Central memory CD8-positive, alpha-beta T cell (primary cell): ENCODE measurements around the gene CCDC60.

ENCODE experiments used
- ATAC-seq: fragments of 150-1000 bp; cut with Tn5 transposase; replicated peaks from 2 replicates; pipeline ENCODE4 v1.10.0; 2022; ENCODE audit warnings: mild to moderate bottlenecking, moderate FRiP score, moderate number of reproducible peaks; ENCODE audit not compliant: poor library complexity, severe bottlenecking; ENCODE audit errors: extremely low read depth
- DNase-seq, 2 donors: peaks; one replicate each; pipeline ENCODE4 v3.0.0; 2021; ENCODE audit warnings: low spot score in 2 of 2
- H3K27ac Mint-ChIP-seq: one replicate; pipeline ENCODE4 v1.8.0; 2022; ENCODE audit warnings: low read depth, mild to moderate bottlenecking, moderate library complexity, mixed read lengths
- H3K27me3 Mint-ChIP-seq: one replicate; pipeline ENCODE4 v1.8.0; 2022; ENCODE audit warnings: mixed read lengths
- H3K36me3 Mint-ChIP-seq: one replicate; pipeline ENCODE4 v1.8.0; 2022; ENCODE audit warnings: mild to moderate bottlenecking, moderate library complexity, mixed read lengths; ENCODE audit not compliant: insufficient read depth
- H3K4me1 Mint-ChIP-seq: one replicate; pipeline ENCODE4 v1.8.0; 2022; ENCODE audit warnings: mixed read lengths
- H3K4me3 Mint-ChIP-seq: one replicate; pipeline ENCODE4 v1.8.0; 2022; ENCODE audit warnings: mild to moderate bottlenecking, moderate library complexity, mixed read lengths
- H3K9me3 Mint-ChIP-seq: one replicate; pipeline ENCODE4 v1.8.0; 2022; ENCODE audit warnings: mixed read lengths

The CCDC60 gene

GRCh38 chr12:119406308-119406707 lies 71.8 kb downstream of the CCDC60 start:
- H3K9me3 Mint-ChIP-seq: no peaks in the 10 kb centered on the region
- H3K4me1 Mint-ChIP-seq: no peaks in the 10 kb centered on the region
- ATAC-seq: no peak
- H3K36me3 Mint-ChIP-seq: no peaks in the 10 kb centered on the region
- no peak overlapping the region for H3K4me3 Mint-ChIP-seq
- H3K27me3 Mint-ChIP-seq: peaks cover 66% of the 10 kb centered on the region
- H3K27ac Mint-ChIP-seq: no peak overlapping the region
- no peak for DNase-seq

- H3K4me1 Mint-ChIP-seq: no peaks in the 10 kb centered on the region
- no peak overlapping the region for H3K27ac Mint-ChIP-seq
- H3K9me3 Mint-ChIP-seq: no peaks in the 10 kb centered on the region
- no peak for DNase-seq
- peaks cover 63% of the 10 kb centered on the region for H3K27me3 Mint-ChIP-seq
- H3K4me3 Mint-ChIP-seq: no peak overlapping the region
- ATAC-seq: no peak
- H3K36me3 Mint-ChIP-seq: no peaks in the 10 kb centered on the region
Observed at GRCh38 chr12:119406811-119407210, 72.3 kb downstream of the CCDC60 start.

- Mint-ChIP-seq H3K27me3 (peaks cover 62% of the 10 kb centered on the region), H3K27ac (no peak overlapping the region), H3K4me3 (no peak overlapping the region), H3K4me1 (peaks cover 9% of the 10 kb centered on the region), H3K9me3 (no peaks in the 10 kb centered on the region), H3K36me3 (no peaks in the 10 kb centered on the region)
- ATAC-seq (no peak), DNase-seq (no peak)
Observed at GRCh38 chr12:119409043-119409442, 74.5 kb downstream of the CCDC60 start.

GRCh38 chr12:119410396-119410795 lies 75.9 kb downstream of the CCDC60 start:
- no peaks in the 10 kb centered on the region for H3K36me3 Mint-ChIP-seq
- H3K27me3 Mint-ChIP-seq: peaks cover 62% of the 10 kb centered on the region
- DNase-seq: no peak
- no peaks in the 10 kb centered on the region for H3K9me3 Mint-ChIP-seq
- H3K4me1 Mint-ChIP-seq: peaks cover 9% of the 10 kb centered on the region
- no peak overlapping the region for H3K4me3 Mint-ChIP-seq
- H3K27ac Mint-ChIP-seq: no peak overlapping the region
- ATAC-seq: no peak

- ATAC-seq (no peak), DNase-seq (no peak)
- Mint-ChIP-seq H3K27me3 (peaks cover 51% of the 10 kb centered on the region), H3K4me1 (peaks cover 9% of the 10 kb centered on the region), H3K9me3 (no peaks in the 10 kb centered on the region), H3K4me3 (no peak overlapping the region), H3K36me3 (no peaks in the 10 kb centered on the region), H3K27ac (no peak overlapping the region)
Observed at GRCh38 chr12:119412306-119412705, 77.8 kb downstream of the CCDC60 start.

GRCh38 chr12:119412811-119413794 lies 78.6 kb downstream of the CCDC60 start:
- Mint-ChIP-seq H3K27ac (no peak overlapping the region), H3K9me3 (no peaks in the 10 kb centered on the region), H3K36me3 (no peaks in the 10 kb centered on the region), H3K4me3 (no peak overlapping the region), H3K27me3 (peaks cover 51% of the 10 kb centered on the region), H3K4me1 (peaks cover 9% of the 10 kb centered on the region)
- DNase-seq: no peak
- ATAC-seq: no peak

- H3K27ac Mint-ChIP-seq: no peak overlapping the region
- no peaks in the 10 kb centered on the region for H3K36me3 Mint-ChIP-seq
- H3K4me3 Mint-ChIP-seq: no peak overlapping the region
- peaks cover 57% of the 10 kb centered on the region for H3K27me3 Mint-ChIP-seq
- ATAC-seq: no peak
- H3K4me1 Mint-ChIP-seq: peaks cover 9% of the 10 kb centered on the region
- H3K9me3 Mint-ChIP-seq: no peaks in the 10 kb centered on the region
- no peak for DNase-seq
Observed at GRCh38 chr12:119415714-119416113, 81.2 kb downstream of the CCDC60 start.

- Mint-ChIP-seq H3K9me3 (peaks cover 4% of the 10 kb centered on the region), H3K4me1 (peaks cover 9% of the 10 kb centered on the region), H3K4me3 (no peak overlapping the region), H3K36me3 (no peaks in the 10 kb centered on the region), H3K27me3 (peaks cover 60% of the 10 kb centered on the region), H3K27ac (no peak overlapping the region)
- no peak for DNase-seq
- ATAC-seq: no peak
Observed at GRCh38 chr12:119417440-119417839, 82.9 kb downstream of the CCDC60 start.

- peaks cover 42% of the 10 kb centered on the region for H3K27me3 Mint-ChIP-seq
- no peaks in the 10 kb centered on the region for H3K36me3 Mint-ChIP-seq
- DNase-seq (no peak), ATAC-seq (no peak)
- no peak overlapping the region for H3K27ac Mint-ChIP-seq
- H3K4me1 Mint-ChIP-seq: no peaks in the 10 kb centered on the region
- peaks cover 4% of the 10 kb centered on the region for H3K9me3 Mint-ChIP-seq
- H3K4me3 Mint-ChIP-seq: no peak overlapping the region
Observed at GRCh38 chr12:119419381-119419780, 84.9 kb downstream of the CCDC60 start.

- no peak overlapping the region for H3K27ac Mint-ChIP-seq
- H3K27me3 Mint-ChIP-seq: peaks cover 35% of the 10 kb centered on the region
- no peak overlapping the region for H3K4me3 Mint-ChIP-seq
- peaks cover 4% of the 10 kb centered on the region for H3K9me3 Mint-ChIP-seq
- no peak for DNase-seq
- H3K4me1 Mint-ChIP-seq: no peaks in the 10 kb centered on the region
- no peak for ATAC-seq
- H3K36me3 Mint-ChIP-seq: no peaks in the 10 kb centered on the region
Observed at GRCh38 chr12:119423285-119423684, 88.8 kb downstream of the CCDC60 start.

GRCh38 chr12:119425623-119426022 lies 91.1 kb downstream of the CCDC60 start:
- H3K27ac Mint-ChIP-seq: no peak overlapping the region
- ATAC-seq: no peak
- no peaks in the 10 kb centered on the region for H3K4me1 Mint-ChIP-seq
- no peak for DNase-seq
- H3K9me3 Mint-ChIP-seq: peaks cover 4% of the 10 kb centered on the region
- H3K4me3 Mint-ChIP-seq: no peak overlapping the region
- H3K27me3 Mint-ChIP-seq: peaks cover 16% of the 10 kb centered on the region
- no peaks in the 10 kb centered on the region for H3K36me3 Mint-ChIP-seq

- Mint-ChIP-seq H3K36me3 (no peaks in the 10 kb centered on the region), H3K27me3 (peaks cover 9% of the 10 kb centered on the region), H3K4me3 (no peak overlapping the region), H3K9me3 (peaks cover 5% of the 10 kb centered on the region), H3K4me1 (no peaks in the 10 kb centered on the region), H3K27ac (no peak overlapping the region)
- DNase-seq: no peak
- ATAC-seq: no peak
Observed at GRCh38 chr12:119431151-119431550, 96.6 kb downstream of the CCDC60 start.

GRCh38 chr12:119432949-119433348 lies 98.4 kb downstream of the CCDC60 start:
- no peak overlapping the region for H3K4me3 Mint-ChIP-seq
- ATAC-seq (no peak), DNase-seq (no peak)

More at GRCh38 chr12:119432949-119433348, 98.4 kb downstream of the CCDC60 start:
- H3K27me3 Mint-ChIP-seq: peaks cover under 1% of the 10 kb centered on the region
- peaks cover 5% of the 10 kb centered on the region for H3K9me3 Mint-ChIP-seq
- H3K27ac Mint-ChIP-seq: no peak overlapping the region
- H3K36me3 Mint-ChIP-seq: no peaks in the 10 kb centered on the region
- no peaks in the 10 kb centered on the region for H3K4me1 Mint-ChIP-seq
